AG04449 (cell line): ENCODE data around the gene GXYLT1.

Source experiments
- CTCF ChIA-PET: fragments of 350-600 bp; formaldehyde crosslinking; extraction: SDS; loops from one replicate; lab custom pipeline; 2021; ENCODE audit warnings: antibody characterized with exemption; lab: Yijun Ruan, JAX
- POLR2A ChIA-PET: fragments of 400-600, 350-600 bp; formaldehyde crosslinking; extraction: SDS; loops from one replicate; lab custom pipeline; 2020; ENCODE audit warnings: antibody characterized with exemption, inconsistent platforms; lab: Yijun Ruan, JAX
- DNase-seq: peaks from one replicate; pipeline ENCODE4 v3.0.0-alpha.2; 2010; ENCODE audit warnings: low read depth, low spot score
- H3K4me3 ChIP-seq: 2 replicates; pipeline ENCODE4 v1.5.1; 2011; ENCODE audit warnings: low read depth, mild to moderate bottlenecking, control low read depth, low read length
- TF ChIP-seq, protein P1 (sequence below): IDR thresholded peaks from one replicate; pipeline ENCODE4 v1.5.1; 2011; ENCODE audit warnings: mild to moderate bottlenecking, moderate library complexity, low read length, control low read depth, inconsistent platforms; ENCODE audit not compliant: insufficient read depth; ENCODE audit errors: missing control alignments

The GXYLT1 gene

DNA sequence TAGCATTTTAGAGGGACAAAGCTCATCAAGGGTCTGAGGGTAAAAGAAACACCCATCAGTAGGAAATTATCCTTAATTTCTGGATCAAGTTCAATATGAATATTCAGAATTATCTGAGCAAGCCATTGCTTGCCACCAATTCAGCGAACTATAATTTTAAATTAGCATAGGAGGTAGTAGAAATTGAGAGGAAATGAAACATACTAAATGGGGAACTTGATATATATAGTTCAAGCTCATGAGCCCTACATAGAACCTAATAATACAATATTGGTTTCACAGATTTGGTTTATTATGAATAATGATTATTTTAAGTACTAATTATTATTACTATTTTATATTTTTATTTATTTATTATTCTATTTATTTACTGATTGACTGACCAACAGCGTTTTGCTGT is 42.1 kb upstream of the GXYLT1 start:
- POLR2A ChIA-PET, result no interaction called here
- CTCF ChIA-PET, result interaction anchor here (1.1 to 1.2 kb wide), 2 partner anchors 10 to 13 kb away, joined by 4 read pairs; no protein-coding TSS in a partner anchor
- TF ChIP-seq, protein P1, sequence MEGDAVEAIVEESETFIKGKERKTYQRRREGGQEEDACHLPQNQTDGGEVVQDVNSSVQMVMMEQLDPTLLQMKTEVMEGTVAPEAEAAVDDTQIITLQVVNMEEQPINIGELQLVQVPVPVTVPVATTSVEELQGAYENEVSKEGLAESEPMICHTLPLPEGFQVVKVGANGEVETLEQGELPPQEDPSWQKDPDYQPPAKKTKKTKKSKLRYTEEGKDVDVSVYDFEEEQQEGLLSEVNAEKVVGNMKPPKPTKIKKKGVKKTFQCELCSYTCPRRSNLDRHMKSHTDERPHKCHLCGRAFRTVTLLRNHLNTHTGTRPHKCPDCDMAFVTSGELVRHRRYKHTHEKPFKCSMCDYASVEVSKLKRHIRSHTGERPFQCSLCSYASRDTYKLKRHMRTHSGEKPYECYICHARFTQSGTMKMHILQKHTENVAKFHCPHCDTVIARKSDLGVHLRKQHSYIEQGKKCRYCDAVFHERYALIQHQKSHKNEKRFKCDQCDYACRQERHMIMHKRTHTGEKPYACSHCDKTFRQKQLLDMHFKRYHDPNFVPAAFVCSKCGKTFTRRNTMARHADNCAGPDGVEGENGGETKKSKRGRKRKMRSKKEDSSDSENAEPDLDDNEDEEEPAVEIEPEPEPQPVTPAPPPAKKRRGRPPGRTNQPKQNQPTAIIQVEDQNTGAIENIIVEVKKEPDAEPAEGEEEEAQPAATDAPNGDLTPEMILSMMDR, result no peak
- DNase-seq, result no peak
- no peak overlapping the region for H3K4me3 ChIP-seq

DNA sequence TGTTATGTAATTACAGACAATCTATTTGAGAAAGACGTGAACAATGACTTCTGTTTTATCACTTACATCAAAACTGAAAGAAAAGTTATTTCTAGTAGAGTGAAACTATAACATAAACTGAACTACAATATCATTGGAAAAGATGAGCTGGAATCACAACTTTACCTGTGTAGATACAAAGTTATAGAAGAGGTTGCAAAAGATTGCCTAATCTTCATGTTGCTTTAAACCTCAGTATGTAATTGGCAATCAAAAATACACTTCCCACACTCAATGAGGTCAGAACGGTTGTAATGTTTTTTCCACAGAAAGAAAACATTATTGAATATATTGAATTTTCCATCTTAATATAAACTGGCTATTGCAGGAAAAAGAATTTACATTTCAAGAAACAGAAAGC is 37.7 kb upstream of the GXYLT1 start:
- no peak for DNase-seq
- TF ChIP-seq, protein P1, result no peak
- H3K4me3 ChIP-seq, result no peak overlapping the region
- ChIA-PET CTCF (no interaction called here), POLR2A (no interaction called here)

DNA sequence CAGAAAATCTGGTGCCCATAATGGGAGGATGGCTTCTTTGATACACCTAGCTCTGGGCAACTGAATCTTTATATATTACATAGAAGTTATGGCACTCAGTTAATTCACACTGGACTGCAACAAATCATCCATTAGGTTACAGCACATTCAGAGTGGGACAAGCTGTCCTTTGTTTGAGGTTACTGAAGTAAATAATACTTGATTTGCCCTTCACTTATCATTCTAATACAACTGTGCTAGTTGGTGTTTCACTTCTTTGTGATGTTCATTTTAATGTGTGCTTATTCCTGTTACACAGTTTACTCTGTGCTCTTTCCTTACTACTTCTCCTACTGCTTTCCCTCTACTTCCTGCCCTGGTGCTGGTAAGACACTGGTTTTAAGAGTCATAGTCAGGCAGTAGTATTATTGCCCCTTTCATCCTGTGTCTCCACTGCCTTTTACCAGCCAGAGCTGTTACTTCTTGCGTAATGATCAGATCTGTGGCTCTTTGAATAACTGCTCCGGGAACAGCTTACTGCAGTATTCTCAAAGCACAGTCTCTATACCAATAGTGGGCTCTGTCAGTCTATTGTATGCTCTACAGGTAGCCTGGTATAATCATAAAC is 36.4 kb upstream of the GXYLT1 start:
- ChIA-PET CTCF (no interaction called here), POLR2A (no interaction called here)
- no peak for DNase-seq
- TF ChIP-seq, protein P1, result no peak
- no peak overlapping the region for H3K4me3 ChIP-seq

DNA sequence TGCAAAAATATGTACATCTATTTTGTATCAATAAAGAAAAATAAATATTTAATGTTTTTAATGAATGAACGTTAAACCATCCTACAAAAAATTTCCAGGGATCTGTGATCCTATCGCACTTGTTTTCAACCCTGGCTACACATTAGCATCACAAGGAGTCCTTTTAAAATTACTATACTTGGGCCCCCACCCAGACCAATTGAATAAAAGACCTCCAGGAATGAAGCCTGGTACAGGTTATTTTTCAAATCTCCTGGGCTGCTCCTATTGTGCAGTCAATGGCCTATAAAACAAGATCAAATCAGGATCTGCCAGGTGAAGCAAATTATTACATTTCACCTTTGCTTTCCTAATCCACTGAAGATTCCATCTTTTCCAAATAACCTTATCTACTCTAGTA is 33.4 kb upstream of the GXYLT1 start:
- POLR2A ChIA-PET, result no interaction called here
- DNase-seq, result no peak
- CTCF ChIA-PET, result no interaction called here
- TF ChIP-seq, protein P1, result no peak
- no peak overlapping the region for H3K4me3 ChIP-seq

DNA sequence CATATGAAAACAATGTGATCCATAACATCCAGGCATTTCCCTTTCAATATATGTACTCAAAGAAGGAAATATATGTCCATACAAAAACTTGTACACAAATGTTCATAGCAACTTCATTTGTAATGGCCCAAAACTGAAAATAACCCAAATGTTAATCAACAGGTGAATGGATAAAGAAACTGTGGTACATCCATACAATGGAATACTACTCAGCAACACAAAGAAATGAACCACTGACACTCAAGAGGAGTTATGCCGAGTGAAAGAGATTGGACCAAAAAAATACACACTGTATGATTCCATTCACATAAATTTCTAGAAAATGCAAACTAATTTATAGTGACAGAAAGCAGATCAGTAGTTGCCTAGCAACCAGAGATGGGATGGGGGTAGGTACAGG is 30.3 kb upstream of the GXYLT1 start:
- no peak overlapping the region for H3K4me3 ChIP-seq
- POLR2A ChIA-PET, result no interaction called here
- DNase-seq, result no peak
- CTCF ChIA-PET, result no interaction called here
- TF ChIP-seq, protein P1, result no peak

DNA sequence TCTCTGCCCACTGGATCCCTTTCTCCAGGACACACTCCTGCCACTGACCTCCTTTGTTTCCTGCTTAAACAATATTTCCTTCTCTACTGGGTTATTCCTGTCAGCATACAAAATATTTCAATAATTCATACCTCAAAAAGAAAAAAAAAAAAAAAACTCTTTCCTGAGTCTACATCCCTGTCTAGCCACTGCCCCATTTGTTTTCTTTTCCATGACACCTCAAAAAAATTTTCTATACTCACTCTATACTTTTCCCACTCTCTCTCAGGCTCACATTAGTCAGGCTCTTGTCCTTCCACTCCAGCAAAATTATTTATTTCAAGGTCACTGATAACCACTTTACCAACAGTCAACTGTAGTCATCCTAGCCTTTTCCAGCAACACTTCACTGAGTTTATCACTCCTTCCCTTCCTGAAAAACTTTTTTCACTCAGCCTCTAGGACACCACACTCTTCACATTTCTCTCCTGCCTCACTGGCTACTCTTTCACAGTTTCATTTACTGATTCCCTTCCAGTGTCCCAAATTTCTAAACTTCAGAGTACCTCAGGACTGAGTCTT is 29.4 kb upstream of the GXYLT1 start:
- DNase-seq, result no peak
- POLR2A ChIA-PET, result no interaction called here
- CTCF ChIA-PET, result no interaction called here
- TF ChIP-seq, protein P1, result no peak
- no peak overlapping the region for H3K4me3 ChIP-seq
